ENCODE results near the gene ALPP. TPM values are rescaled to one million over a fixed set of nuclear protein-coding genes. Genes with fewer than 3 reads are reported as not detected.
"Not testable (repeated sequence)": the region's sequence is repeated elsewhere in the genome, so short reads cannot be mapped to it uniquely, and the experiment has no call there.

The ALPP gene
- polyA plus RNA-seq, 3 donors: not detected

- Histone ChIP-seq H3K4me3 (replicated peaks in 1 of 3; ENCODE audit: low read depth in 2 of 3, low read length in 3 of 3) (no peak overlapping the region), H2AFZ (ENCODE audit: insufficient read depth, low read depth, low read length, poor library complexity, severe bottlenecking) (no peak overlapping the region), H3K27me3 (ENCODE audit: control insufficient read depth in 2 of 2, insufficient read depth in 2 of 2, low read length in 2 of 2) (peaks cover 8 to 36% of the 10 kb centered on the region in 2 donors), H3K4me1 (ENCODE audit: control insufficient read depth in 1 of 2, insufficient read depth in 2 of 2, low read length in 2 of 2) (no peaks in the 10 kb centered on the region), H3K27ac (ENCODE audit: low read depth in 1 of 2, low read length in 2 of 2) (no peak overlapping the region), H3K36me3 (replicated peaks in 1 of 2; ENCODE audit: control insufficient read depth in 1 of 2, insufficient read depth in 2 of 2, low read length in 2 of 2) (no peaks in the 10 kb centered on the region), H4K20me1 (ENCODE audit: insufficient read depth, low read length) (no peaks in the 10 kb centered on the region), H3K79me2 (ENCODE audit: insufficient read depth, low read length) (no peaks in the 10 kb centered on the region), H3K9ac (ENCODE audit: insufficient read depth, low read length, poor library complexity, severe bottlenecking) (no peak overlapping the region), H3K4me2 (replicated peaks; ENCODE audit: extremely low read depth, low read length, poor library complexity, severe bottlenecking) (no peak overlapping the region), H3K9me3 (replicated peaks in 1 of 2; ENCODE audit: control insufficient read depth in 1 of 2, insufficient read depth in 1 of 2, low read length in 2 of 2) (peaks cover 12 to 17% of the 10 kb centered on the region in 2 donors)
- DNase-seq: no peak
- WGBS (ENCODE audit: insufficient coverage): 7% methylated on average over 2 of the region's 3 CpGs
- intact Hi-C loops (cut with micrococcal nuclease): no loop called here
- peak overlapping the region in 1 of 2 donors; percentile 1 for H3K4me3 Mint-ChIP-seq
- no peaks in the 10 kb centered on the region for H3K36me3 Mint-ChIP-seq
- TF ChIP-seq CTCF (IDR thresholded peaks at IDR 0.05): no peak
- peaks cover 16 to 35% (median 30%) of the 10 kb centered on the region in 3 donors for H3K27me3 Mint-ChIP-seq (ENCODE audit: low read depth in 3 of 3)
- no peaks in the 10 kb centered on the region for H3K4me1 Mint-ChIP-seq
- no peak overlapping the region for H3K27ac Mint-ChIP-seq
- peaks cover 5 to 14% (median 11%) of the 10 kb centered on the region in 7 donors for H3K9me3 Mint-ChIP-seq
These were observed 12.1 kb downstream of the ALPP start for GRCh38 chr2:232390661-232391060.

GRCh38 chr2:232393556-232393955 lies 15.0 kb downstream of the ALPP start:
- H2AFZ ChIP-seq (ENCODE audit: insufficient read depth, low read depth, low read length, poor library complexity, severe bottlenecking): no peak overlapping the region
- no peak for TF ChIP-seq CTCF (IDR thresholded peaks at IDR 0.05)
- H3K27ac ChIP-seq (ENCODE audit: low read depth in 1 of 2, low read length in 2 of 2): no peak overlapping the region
- H3K79me2 ChIP-seq (ENCODE audit: insufficient read depth, low read length): no peaks in the 10 kb centered on the region
- peaks cover 6 to 14% of the 10 kb centered on the region in 2 donors for H3K27me3 ChIP-seq (ENCODE audit: control insufficient read depth in 2 of 2, insufficient read depth in 2 of 2, low read length in 2 of 2)
- H3K9ac ChIP-seq (ENCODE audit: insufficient read depth, low read length, poor library complexity, severe bottlenecking): no peak overlapping the region
- H3K4me3 ChIP-seq (replicated peaks in 1 of 3; ENCODE audit: low read depth in 2 of 3, low read length in 3 of 3): no peak overlapping the region
- H3K9me3 ChIP-seq (replicated peaks in 1 of 2; ENCODE audit: control insufficient read depth in 1 of 2, insufficient read depth in 1 of 2, low read length in 2 of 2): no peaks in the 10 kb centered on the region
- intact Hi-C loops (cut with micrococcal nuclease): no loop called here
- H3K4me3 Mint-ChIP-seq: no peak overlapping the region
- no peaks in the 10 kb centered on the region for H4K20me1 ChIP-seq (ENCODE audit: insufficient read depth, low read length)
- H3K4me2 ChIP-seq (replicated peaks; ENCODE audit: extremely low read depth, low read length, poor library complexity, severe bottlenecking): no peak overlapping the region
- peaks cover 16 to 30% (median 20%) of the 10 kb centered on the region in 3 donors for H3K27me3 Mint-ChIP-seq (ENCODE audit: low read depth in 3 of 3)
- no peaks in the 10 kb centered on the region for H3K4me1 ChIP-seq (ENCODE audit: control insufficient read depth in 1 of 2, insufficient read depth in 2 of 2, low read length in 2 of 2)
- H3K27ac Mint-ChIP-seq: no peak overlapping the region
- no peaks in the 10 kb centered on the region for H3K36me3 Mint-ChIP-seq
- H3K4me1 Mint-ChIP-seq: no peaks in the 10 kb centered on the region
- 100% methylated on average over 2 of the region's 8 CpGs for WGBS (ENCODE audit: insufficient coverage)
- no peak for DNase-seq
- H3K9me3 Mint-ChIP-seq: no peaks in the 10 kb centered on the region
- H3K36me3 ChIP-seq (replicated peaks in 1 of 2; ENCODE audit: control insufficient read depth in 1 of 2, insufficient read depth in 2 of 2, low read length in 2 of 2): no peaks in the 10 kb centered on the region

- H3K36me3 ChIP-seq (replicated peaks in 1 of 2; ENCODE audit: control insufficient read depth in 1 of 2, insufficient read depth in 2 of 2, low read length in 2 of 2); H3K4me3 ChIP-seq (replicated peaks in 1 of 3; ENCODE audit: low read depth in 2 of 3, low read length in 3 of 3); DNase-seq; H3K4me1 Mint-ChIP-seq; H3K9me3 ChIP-seq (replicated peaks in 1 of 2; ENCODE audit: control insufficient read depth in 1 of 2, insufficient read depth in 1 of 2, low read length in 2 of 2); H3K9me3 Mint-ChIP-seq; H3K9ac ChIP-seq (ENCODE audit: insufficient read depth, low read length, poor library complexity, severe bottlenecking); H3K36me3 Mint-ChIP-seq; H3K27ac ChIP-seq (ENCODE audit: low read depth in 1 of 2, low read length in 2 of 2); H4K20me1 ChIP-seq (ENCODE audit: insufficient read depth, low read length); intact Hi-C loops (cut with micrococcal nuclease); H3K79me2 ChIP-seq (ENCODE audit: insufficient read depth, low read length); H3K4me3 Mint-ChIP-seq; H3K4me1 ChIP-seq (ENCODE audit: control insufficient read depth in 1 of 2, insufficient read depth in 2 of 2, low read length in 2 of 2); H2AFZ ChIP-seq (ENCODE audit: insufficient read depth, low read depth, low read length, poor library complexity, severe bottlenecking); H3K4me2 ChIP-seq (replicated peaks; ENCODE audit: extremely low read depth, low read length, poor library complexity, severe bottlenecking): not testable (repeated sequence)
- H3K27me3 Mint-ChIP-seq (ENCODE audit: low read depth in 3 of 3): peaks cover 16 to 29% (median 19%) of the 10 kb centered on the region in 3 donors
- WGBS (ENCODE audit: insufficient coverage): no CpG with 5 or more reads among the region's 7 CpGs
- H3K27ac Mint-ChIP-seq: peak overlapping the region in 1 of 7 donors; percentile 26
- peaks cover 6 to 14% of the 10 kb centered on the region in 2 donors for H3K27me3 ChIP-seq (ENCODE audit: control insufficient read depth in 2 of 2, insufficient read depth in 2 of 2, low read length in 2 of 2)
These were observed 15.9 kb downstream of the ALPP start for GRCh38 chr2:232394431-232394830.

Data from CD14-positive monocyte (primary cell).